H9 (cell line): ENCODE measurements around the gene CYB5A. TPM values are rescaled to one million over a fixed set of nuclear protein-coding genes. Genes with fewer than 3 reads are reported as not detected.

ENCODE experiments used
- DNase-seq: peaks from one replicate; pipeline ENCODE4 v3.0.0-alpha.2; 2017
- H2AFZ ChIP-seq: one replicate; pipeline ENCODE4 v1.6.1; 2013; ENCODE audit warnings: mild to moderate bottlenecking, low read length, control low read depth, moderate library complexity
- H2AK5ac ChIP-seq: 2 replicates; pipeline ENCODE4 v1.6.1; 2013; ENCODE audit warnings: low read length, control low read depth, mixed read lengths; ENCODE audit not compliant: insufficient read length
- H2BK120ac ChIP-seq: one replicate; pipeline ENCODE4 v1.6.1; 2013; ENCODE audit warnings: low read depth, mild to moderate bottlenecking, low read length, control low read depth, inconsistent platforms; ENCODE audit not compliant: poor library complexity, severe bottlenecking
- H2BK12ac ChIP-seq: 2 replicates; pipeline ENCODE4 v1.6.1; 2013; ENCODE audit warnings: low read length, control low read depth, mixed read lengths, low read depth; ENCODE audit not compliant: insufficient read length
- H2BK15ac ChIP-seq: 2 replicates; pipeline ENCODE4 v1.6.1; 2013; ENCODE audit warnings: low read depth, low read length, control low read depth
- H2BK20ac ChIP-seq: one replicate; pipeline ENCODE4 v1.6.1; 2013; ENCODE audit warnings: low read depth, mild to moderate bottlenecking, low read length, control low read depth, inconsistent platforms; ENCODE audit not compliant: poor library complexity, severe bottlenecking
- H2BK5ac ChIP-seq: 2 replicates; pipeline ENCODE4 v1.6.1; 2013; ENCODE audit warnings: low read length, control low read depth, mixed read lengths; ENCODE audit not compliant: insufficient read length
- H3K14ac ChIP-seq: 2 replicates; pipeline ENCODE4 v1.6.1; 2013; ENCODE audit warnings: low read length, control low read depth; ENCODE audit not compliant: insufficient read depth
- H3K18ac ChIP-seq: 2 replicates; pipeline ENCODE4 v1.6.1; 2013; ENCODE audit warnings: low read depth, mild to moderate bottlenecking, mixed read lengths, low read length, control low read depth; ENCODE audit not compliant: insufficient read length
- H3K23ac ChIP-seq: 2 replicates; pipeline ENCODE4 v1.6.1; 2013; ENCODE audit warnings: low read length, control low read depth, mixed read lengths, low read depth; ENCODE audit not compliant: insufficient read length
- H3K23me2 ChIP-seq: 2 replicates; pipeline ENCODE4 v1.6.1; 2013; ENCODE audit warnings: low read depth, mild to moderate bottlenecking, mixed read lengths, low read length, control low read depth; ENCODE audit not compliant: insufficient read length, poor library complexity, severe bottlenecking
- H3K27ac ChIP-seq: 2 replicates; pipeline ENCODE4 v1.5.1; 2013; ENCODE audit warnings: low read length, control low read depth, mixed read lengths, low read depth; ENCODE audit not compliant: insufficient read length
- H3K27me3 ChIP-seq: 2 replicates; pipeline ENCODE4 v1.6.1; 2013; ENCODE audit warnings: low read length, control low read depth, inconsistent platforms; ENCODE audit not compliant: insufficient read depth
- H3K4ac ChIP-seq: 2 replicates; pipeline ENCODE4 v1.6.1; 2013; ENCODE audit warnings: low read depth, mild to moderate bottlenecking, control low read depth, inconsistent platforms, low read length, moderate library complexity
- H3K4me1 ChIP-seq: 2 replicates; pipeline ENCODE4 v1.6.1; 2013; ENCODE audit warnings: low read length, control low read depth, inconsistent platforms; ENCODE audit not compliant: insufficient read depth
- H3K4me2 ChIP-seq: 2 replicates; pipeline ENCODE4 v1.6.1; 2013; ENCODE audit warnings: low read length, control low read depth, mixed read lengths; ENCODE audit not compliant: insufficient read length, insufficient read depth
- H3K56ac ChIP-seq: 2 replicates; pipeline ENCODE4 v1.6.1; 2013; ENCODE audit warnings: low read depth, mild to moderate bottlenecking, mixed read lengths, low read length, control low read depth; ENCODE audit not compliant: insufficient read length
- H3K79me1 ChIP-seq: 2 replicates; pipeline ENCODE4 v1.6.1; 2013; ENCODE audit warnings: low read depth, mild to moderate bottlenecking, moderate library complexity, low read length, control low read depth, inconsistent platforms; ENCODE audit not compliant: insufficient read depth, poor library complexity, severe bottlenecking
- H3K79me2 ChIP-seq: 2 replicates; pipeline ENCODE4 v1.6.1; 2013; ENCODE audit warnings: low read length, control low read depth, inconsistent platforms; ENCODE audit not compliant: insufficient read depth
- H3K9ac ChIP-seq: 2 replicates; pipeline ENCODE4 v1.6.1; 2013; ENCODE audit warnings: low read length, control low read depth, mixed read lengths; ENCODE audit not compliant: insufficient read length; ENCODE audit errors: extremely low read depth
- H3K9me3 ChIP-seq: one replicate; pipeline ENCODE4 v1.6.1; 2013; ENCODE audit warnings: low read depth, low read length, inconsistent platforms; ENCODE audit not compliant: control insufficient read depth
- H3T11ph ChIP-seq: one replicate; pipeline ENCODE4 v1.6.1; 2013; ENCODE audit warnings: mild to moderate bottlenecking, low read length, control low read depth, inconsistent platforms
- H4K20me1 ChIP-seq: one replicate; pipeline ENCODE4 v1.6.1; 2013; ENCODE audit not compliant: control insufficient read depth, insufficient read length, insufficient read depth
- H4K5ac ChIP-seq: 2 replicates; pipeline ENCODE4 v1.6.1; 2013; ENCODE audit warnings: low read depth, mild to moderate bottlenecking, mixed read lengths, low read length, control low read depth; ENCODE audit not compliant: insufficient read length
- H4K8ac ChIP-seq: replicated peaks from 2 replicates; pipeline ENCODE4 v1.6.1; 2013; ENCODE audit warnings: low read length, control low read depth, mixed read lengths, low read depth; ENCODE audit not compliant: insufficient read length
- H4K91ac ChIP-seq: 2 replicates; pipeline ENCODE4 v1.6.1; 2013; ENCODE audit warnings: low read depth, mild to moderate bottlenecking, moderate library complexity, mixed read lengths, low read length, control low read depth; ENCODE audit not compliant: insufficient read length
- H3K27ac Mint-ChIP-seq, 3 experiments: 2 replicates in 2 of 3; 3 replicates in 1 of 3; pipeline ENCODE4 v1.8.0; 2020 to 2021; ENCODE audit warnings: mixed read lengths in 3 of 3, mild to moderate bottlenecking in 1 of 3, moderate library complexity in 1 of 3
- H3K27me3 Mint-ChIP-seq: 2 replicates; pipeline ENCODE4 v1.8.0; 2021; ENCODE audit warnings: low read depth, mild to moderate bottlenecking, moderate library complexity, mixed read lengths
- H3K36me3 Mint-ChIP-seq, 3 experiments: 2 replicates in 2 of 3; 3 replicates in 1 of 3; pipeline ENCODE4 v1.8.0; 2020 to 2021; ENCODE audit warnings: low read depth in 3 of 3, mixed read lengths in 3 of 3; ENCODE audit not compliant: insufficient read depth in 1 of 3
- H3K4me1 Mint-ChIP-seq, 2 experiments: 2 replicates each; pipeline ENCODE4 v1.8.0; 2020; ENCODE audit warnings: mixed read lengths in 2 of 2
- H3K4me3 Mint-ChIP-seq, 2 experiments: 2 replicates in 1 of 2; 3 replicates in 1 of 2; pipeline ENCODE4 v1.8.0; 2020 to 2021; ENCODE audit warnings: mild to moderate bottlenecking in 2 of 2, mixed read lengths in 2 of 2, moderate library complexity in 1 of 2
- H3K9me3 Mint-ChIP-seq, 2 experiments: 2 replicates in 1 of 2; 3 replicates in 1 of 2; pipeline ENCODE4 v1.8.0; 2020; ENCODE audit warnings: mild to moderate bottlenecking in 2 of 2, mixed read lengths in 2 of 2, moderate library complexity in 1 of 2
- WGBS: extraction: QIAGEN DNeasy Blood & Tissue Kit; methylation state at CpG from one replicate; pipeline ENCODE4 v1.1.7; 2013; ENCODE audit warnings: missing lambda C conversion rate, low lambda C conversion rate, mixed read lengths; ENCODE audit not compliant: insufficient read length; ENCODE audit errors: extremely low coverage; 5-methylcytosine and 5-hydroxymethylcytosine counted together
- total RNA-seq: library from RNA; stranded (reverse); gene quantifications from 2 replicates; pipeline ENCODE4 v1.2.1, GENCODE V29; 2021
- TF ChIP-seq, protein P1 (sequence below): fragments of 200-600 bp; sonication (generic); conservative IDR thresholded peaks from 3 replicates; pipeline ENCODE4 v1.8.0; 2021; ENCODE audit warnings: antibody characterized with exemption, mild to moderate bottlenecking

The CYB5A gene
- total RNA-seq, 1 experiment from 2014 or later = 93.2 TPM

DNA sequence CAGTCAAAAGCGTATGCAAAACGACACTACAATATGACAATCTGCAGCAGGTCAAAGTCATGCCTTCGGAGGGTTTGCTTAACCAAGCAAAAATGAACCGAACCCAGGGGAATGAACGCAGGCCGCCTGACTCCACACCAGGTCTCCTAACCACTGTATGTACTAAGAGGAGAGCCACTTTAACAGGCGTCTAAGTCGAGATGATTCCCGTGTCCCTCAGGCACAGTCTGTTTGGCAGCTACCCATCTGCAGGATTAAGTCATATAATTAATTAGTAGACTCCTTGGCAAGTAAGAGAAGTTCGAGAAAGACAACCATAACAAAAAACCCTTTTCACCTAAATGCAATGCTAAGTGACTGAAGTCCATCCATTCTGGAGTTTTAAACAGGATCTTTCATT lies 15.2 kb downstream of the CYB5A start:
- peaks cover 36 to 39% of the 10 kb centered on the region in 2 experiments for H3K4me1 Mint-ChIP-seq
- WGBS = no CpG with 5 or more reads among the region's 10 CpGs
- Histone ChIP-seq H3K14ac (no peak overlapping the region), H2AFZ (no peak overlapping the region), H3K27ac (no peak overlapping the region), H3K4ac (no peak overlapping the region), H3K4me1 (peaks cover 14% of the 10 kb centered on the region), H3K9me3 (no peaks in the 10 kb centered on the region), H2BK20ac (no peak overlapping the region), H2BK12ac (no peak overlapping the region), H3T11ph (no peak overlapping the region), H4K91ac (no peak overlapping the region), H2BK5ac (no peak overlapping the region), H3K79me2 (peaks cover 16% of the 10 kb centered on the region; the same call in 1 of the 2 replicates), H3K9ac (no peak overlapping the region), H2BK15ac (no peak overlapping the region), H3K4me2 (no peak overlapping the region), H2BK120ac (no peak overlapping the region), H4K5ac (no peak overlapping the region), H3K23me2 (no peaks in the 10 kb centered on the region), H3K27me3 (no peaks in the 10 kb centered on the region), H4K8ac (no peak overlapping the region), H2AK5ac (no peak overlapping the region), H3K18ac (no peak overlapping the region), H3K23ac (no peak overlapping the region), H4K20me1 (no peaks in the 10 kb centered on the region), H3K56ac (no peak overlapping the region), H3K79me1 (peaks cover 12% of the 10 kb centered on the region)
- peaks cover 19 to 22% (median 21%) of the 10 kb centered on the region in 3 experiments for H3K36me3 Mint-ChIP-seq
- no peaks in the 10 kb centered on the region for H3K9me3 Mint-ChIP-seq
- no peak overlapping the region for H3K4me3 Mint-ChIP-seq
- no peaks in the 10 kb centered on the region for H3K27me3 Mint-ChIP-seq
- TF ChIP-seq, protein P1, sequence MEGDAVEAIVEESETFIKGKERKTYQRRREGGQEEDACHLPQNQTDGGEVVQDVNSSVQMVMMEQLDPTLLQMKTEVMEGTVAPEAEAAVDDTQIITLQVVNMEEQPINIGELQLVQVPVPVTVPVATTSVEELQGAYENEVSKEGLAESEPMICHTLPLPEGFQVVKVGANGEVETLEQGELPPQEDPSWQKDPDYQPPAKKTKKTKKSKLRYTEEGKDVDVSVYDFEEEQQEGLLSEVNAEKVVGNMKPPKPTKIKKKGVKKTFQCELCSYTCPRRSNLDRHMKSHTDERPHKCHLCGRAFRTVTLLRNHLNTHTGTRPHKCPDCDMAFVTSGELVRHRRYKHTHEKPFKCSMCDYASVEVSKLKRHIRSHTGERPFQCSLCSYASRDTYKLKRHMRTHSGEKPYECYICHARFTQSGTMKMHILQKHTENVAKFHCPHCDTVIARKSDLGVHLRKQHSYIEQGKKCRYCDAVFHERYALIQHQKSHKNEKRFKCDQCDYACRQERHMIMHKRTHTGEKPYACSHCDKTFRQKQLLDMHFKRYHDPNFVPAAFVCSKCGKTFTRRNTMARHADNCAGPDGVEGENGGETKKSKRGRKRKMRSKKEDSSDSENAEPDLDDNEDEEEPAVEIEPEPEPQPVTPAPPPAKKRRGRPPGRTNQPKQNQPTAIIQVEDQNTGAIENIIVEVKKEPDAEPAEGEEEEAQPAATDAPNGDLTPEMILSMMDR = no peak
- no peak for DNase-seq
- H3K27ac Mint-ChIP-seq = peak overlapping the region in 1 of 3 experiments; percentile 2; a peak in 3 of 7 replicates
